ENCODE measurements around the gene NOP9. TPM values are rescaled to one million over a fixed set of nuclear protein-coding genes. Genes with fewer than 3 reads are reported as not detected.

Gene NOP9
- total RNA-seq, 1 donor from 2014 or later, result 33.5 TPM

DNA sequence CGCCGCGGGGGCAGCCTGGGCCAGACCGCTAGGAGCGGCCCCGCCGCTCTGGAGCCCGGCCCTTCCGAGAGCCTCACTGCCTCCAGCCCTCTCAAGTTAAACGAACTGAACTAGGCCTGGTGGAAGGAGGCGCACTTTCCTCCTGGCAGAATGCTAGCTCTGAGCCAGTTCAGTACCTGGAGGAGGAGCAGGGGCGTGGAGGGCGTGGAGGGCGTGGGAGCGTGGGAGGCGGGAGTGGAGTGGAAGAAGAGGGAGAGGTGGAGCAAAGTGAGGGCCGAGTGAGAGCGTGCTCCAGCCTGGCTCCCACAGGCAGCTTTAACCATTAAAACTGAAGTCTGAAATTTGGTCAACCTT is 16.9 kb downstream of the NOP9 start:
- no peaks in the 10 kb centered on the region for H3K36me3 ChIP-seq
- no peaks in the 10 kb centered on the region for H3K9me3 ChIP-seq
- intact Hi-C loops (cut with DNase I), result no loop called here
- TF ChIP-seq, protein P1, sequence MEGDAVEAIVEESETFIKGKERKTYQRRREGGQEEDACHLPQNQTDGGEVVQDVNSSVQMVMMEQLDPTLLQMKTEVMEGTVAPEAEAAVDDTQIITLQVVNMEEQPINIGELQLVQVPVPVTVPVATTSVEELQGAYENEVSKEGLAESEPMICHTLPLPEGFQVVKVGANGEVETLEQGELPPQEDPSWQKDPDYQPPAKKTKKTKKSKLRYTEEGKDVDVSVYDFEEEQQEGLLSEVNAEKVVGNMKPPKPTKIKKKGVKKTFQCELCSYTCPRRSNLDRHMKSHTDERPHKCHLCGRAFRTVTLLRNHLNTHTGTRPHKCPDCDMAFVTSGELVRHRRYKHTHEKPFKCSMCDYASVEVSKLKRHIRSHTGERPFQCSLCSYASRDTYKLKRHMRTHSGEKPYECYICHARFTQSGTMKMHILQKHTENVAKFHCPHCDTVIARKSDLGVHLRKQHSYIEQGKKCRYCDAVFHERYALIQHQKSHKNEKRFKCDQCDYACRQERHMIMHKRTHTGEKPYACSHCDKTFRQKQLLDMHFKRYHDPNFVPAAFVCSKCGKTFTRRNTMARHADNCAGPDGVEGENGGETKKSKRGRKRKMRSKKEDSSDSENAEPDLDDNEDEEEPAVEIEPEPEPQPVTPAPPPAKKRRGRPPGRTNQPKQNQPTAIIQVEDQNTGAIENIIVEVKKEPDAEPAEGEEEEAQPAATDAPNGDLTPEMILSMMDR (IDR thresholded peaks at IDR 0.05), result no peak
- H3K27me3 ChIP-seq, result peaks cover 4% of the 10 kb centered on the region
- no peak for DNase-seq (ENCODE audit: low spot score in 2 of 2)
- no peak overlapping the region for H3K4me3 ChIP-seq
- H3K4me1 ChIP-seq, result peaks cover 0 to 6% of the 10 kb centered on the region in 2 donors
- H3K27ac ChIP-seq, result no peak overlapping the region

DNA sequence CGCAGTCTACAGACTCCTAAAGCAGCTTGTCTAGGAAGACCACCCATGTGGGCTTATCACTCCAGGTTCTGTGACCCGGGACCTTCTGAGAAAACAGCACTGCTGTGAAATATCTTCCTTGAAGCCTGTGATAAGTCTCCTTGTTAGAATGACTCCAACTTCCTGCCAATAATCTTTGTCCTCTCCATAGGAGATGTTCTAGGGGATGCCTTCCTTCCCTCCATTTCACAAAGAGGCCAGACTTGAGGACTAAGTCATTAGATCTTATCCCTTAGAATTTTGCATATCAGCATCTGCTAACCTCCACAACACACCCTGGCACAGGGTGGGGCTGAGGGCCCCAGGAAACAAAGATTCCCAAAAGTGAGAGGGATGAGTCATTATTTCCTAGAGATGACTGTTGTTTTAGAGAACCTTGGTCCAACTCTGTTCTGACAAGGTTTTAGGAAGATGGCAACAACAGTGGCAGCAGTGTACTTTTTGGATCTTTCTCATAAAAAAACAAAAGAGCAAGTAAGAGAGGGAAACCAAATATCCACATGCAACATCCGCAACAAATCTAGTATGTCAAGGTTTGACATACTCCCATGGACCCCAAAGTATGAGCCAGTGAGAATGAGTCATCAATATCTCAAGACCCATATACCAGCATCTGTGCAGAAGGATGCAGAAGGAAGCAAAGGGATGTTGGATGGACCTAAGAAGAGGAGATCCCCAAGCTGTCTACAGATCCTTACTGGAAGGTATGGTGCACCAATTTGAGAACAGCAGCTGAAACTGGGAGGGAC is 17.7 kb downstream of the NOP9 start:
- Histone ChIP-seq H3K27ac (no peak overlapping the region), H3K4me3 (no peak overlapping the region), H3K4me1 (peaks cover 0 to 6% of the 10 kb centered on the region in 2 donors), H3K36me3 (no peaks in the 10 kb centered on the region), H3K27me3 (peaks cover 4% of the 10 kb centered on the region), H3K9me3 (no peaks in the 10 kb centered on the region)
- DNase-seq (ENCODE audit: low spot score in 2 of 2), result no peak
- TF ChIP-seq, protein P1 (IDR thresholded peaks at IDR 0.05), result no peak
- intact Hi-C loops (cut with DNase I), result no loop called here

DNA sequence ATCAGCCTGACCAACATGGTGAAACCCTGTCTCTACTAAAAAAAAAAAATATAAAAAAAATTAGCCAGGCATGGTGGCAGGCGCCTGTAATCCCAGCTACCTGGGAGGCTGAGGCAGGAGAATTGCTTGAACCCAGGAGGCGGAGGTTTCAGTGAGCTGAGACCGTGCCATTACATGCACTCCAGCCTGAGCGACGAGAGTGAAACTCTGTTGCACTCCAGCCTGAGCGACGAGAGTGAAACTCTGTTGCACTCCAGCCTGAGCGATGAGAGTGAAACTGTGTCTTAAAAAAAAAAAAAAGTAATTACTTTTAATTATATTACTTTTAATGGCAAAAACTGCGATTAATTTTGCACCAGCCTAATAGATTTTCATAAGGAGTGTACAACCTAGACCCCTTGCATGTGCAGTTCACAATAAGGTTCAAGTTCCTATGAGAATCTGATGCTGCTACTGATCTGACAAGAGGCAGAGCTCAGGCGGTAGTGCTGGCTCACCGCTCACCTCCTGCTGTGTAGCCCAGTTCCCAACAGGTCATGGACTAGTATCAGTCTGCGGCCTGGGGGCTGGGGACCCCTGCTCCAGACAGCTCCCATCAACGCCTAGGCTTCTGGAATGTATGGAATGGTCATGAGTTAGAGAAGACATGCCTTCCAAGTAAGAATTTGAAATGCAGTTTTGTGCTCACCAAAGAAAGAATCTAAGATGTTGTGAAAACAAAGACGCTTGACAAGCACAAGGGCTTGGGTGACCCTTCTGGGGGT is 21.7 kb downstream of the NOP9 start:
- Histone ChIP-seq H3K27me3 (peaks cover 2% of the 10 kb centered on the region), H3K4me3 (no peak overlapping the region), H3K4me1 (peaks cover 0 to 2% of the 10 kb centered on the region in 2 donors), H3K9me3 (no peaks in the 10 kb centered on the region), H3K27ac (no peak overlapping the region), H3K36me3 (no peaks in the 10 kb centered on the region)
- no peak for DNase-seq (ENCODE audit: low spot score in 2 of 2)
- TF ChIP-seq, protein P1 (IDR thresholded peaks at IDR 0.05), result no peak
- intact Hi-C loops (cut with DNase I), result no loop called here

- Histone ChIP-seq H3K27me3 (no peaks in the 10 kb centered on the region), H3K36me3 (no peaks in the 10 kb centered on the region), H3K4me1 (no peaks in the 10 kb centered on the region), H3K27ac (no peak overlapping the region), H3K4me3 (no peak overlapping the region), H3K9me3 (no peaks in the 10 kb centered on the region)
- intact Hi-C loops (cut with DNase I), result no loop called here
- TF ChIP-seq, protein P1 (IDR thresholded peaks at IDR 0.05), result no peak
- DNase-seq (ENCODE audit: low spot score in 2 of 2), result no peak
Observed at GRCh38 chr14:24322672-24323071, 23.0 kb downstream of the NOP9 start.

DNA sequence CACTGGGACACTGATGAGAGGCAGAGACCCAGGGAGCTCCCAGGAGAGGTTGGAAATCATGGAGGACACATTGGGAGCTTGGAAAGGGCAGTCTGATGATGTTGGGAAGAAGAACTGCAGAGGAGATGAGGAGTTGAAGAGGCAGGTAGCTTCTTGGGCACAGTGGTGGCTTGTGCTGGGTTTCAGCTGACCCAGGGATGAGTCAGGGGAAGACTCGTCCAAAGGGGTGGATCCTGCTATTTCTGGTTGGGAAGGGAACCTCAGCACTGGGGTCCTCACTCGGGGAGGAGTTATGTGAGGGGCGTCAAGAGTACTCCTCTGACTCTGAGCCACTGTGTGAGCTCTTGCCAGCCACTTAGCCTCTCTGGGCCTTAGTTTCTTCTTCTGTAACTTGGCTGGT is 23.7 kb downstream of the NOP9 start:
- intact Hi-C loops (cut with DNase I), result no loop called here

More for the DNA sequence above, 23.7 kb downstream of the NOP9 start:
- Histone ChIP-seq H3K27ac (no peak overlapping the region), H3K9me3 (no peaks in the 10 kb centered on the region), H3K27me3 (no peaks in the 10 kb centered on the region), H3K4me1 (no peaks in the 10 kb centered on the region), H3K4me3 (no peak overlapping the region), H3K36me3 (no peaks in the 10 kb centered on the region)
- DNase-seq (ENCODE audit: low spot score in 2 of 2), result no peak
- TF ChIP-seq, protein P1 (IDR thresholded peaks at IDR 0.05), result no peak
